Psoas muscle (tissue), 8 donors: Measurements from ENCODE around the gene FAM184B. TPM values are rescaled to one million over a fixed set of nuclear protein-coding genes. Genes with fewer than 3 reads are reported as not detected.
A peak's percentile ranks its signal among the peaks of the same experiment; 100 is the strongest.

Source experiments
- ATAC-seq, 4 donors: fragments of 200-7000 bp; cut with Tn5 transposase; one replicate each; pipeline ENCODE4 v1.9.1; 2020; ENCODE audit warnings: moderate library complexity in 3 of 4, mild to moderate bottlenecking in 2 of 4
- DNase-seq, 2 donors: peaks; one replicate each; pipeline ENCODE4 v3.0.0-alpha.2; 2020
- H3K27ac ChIP-seq: fragments of 200-600 bp; one replicate; pipeline ENCODE4 v1.8.0; 2022
- H3K27me3 ChIP-seq, 3 donors: fragments of 200-600 bp in 1 of 3; one replicate each; pipeline versions ENCODE4 v1.6.1 to v1.8.0; 2013 to 2022; ENCODE audit warnings: low read length in 2 of 3, mild to moderate bottlenecking in 2 of 3, moderate library complexity in 1 of 3; ENCODE audit not compliant: insufficient read depth in 3 of 3
- H3K36me3 ChIP-seq, 2 donors: fragments of 200-600 bp in 1 of 2; one replicate each; pipeline versions ENCODE4 v1.6.1 to v1.8.0; 2013 to 2022; ENCODE audit warnings: low read depth in 1 of 2, mild to moderate bottlenecking in 1 of 2, moderate library complexity in 1 of 2; ENCODE audit not compliant: insufficient read depth in 1 of 2
- H3K4me1 ChIP-seq: fragments of 200-600 bp; one replicate; pipeline ENCODE4 v1.8.0; 2022
- H3K4me3 ChIP-seq: fragments of 200-600 bp; one replicate; pipeline ENCODE4 v1.8.0; 2022; ENCODE audit warnings: mild to moderate bottlenecking
- H3K9me3 ChIP-seq: fragments of 200-600 bp; one replicate; pipeline ENCODE4 v1.8.0; 2022
- CTCF ChIP-seq: fragments of 200-600 bp; IDR thresholded peaks from one replicate; pipeline ENCODE4 v1.8.0; 2022; ENCODE audit warnings: antibody characterized with exemption
- WGBS, 3 donors: extraction: QIAGEN DNeasy Blood & Tissue Kit; methylation state at CpG; one replicate each; pipeline versions ENCODE4 v1.1.6 to v1.1.7; 2013; 5-methylcytosine and 5-hydroxymethylcytosine counted together
- intact Hi-C, 2 donors: fragments of 100-400 bp; cut with DNase I; formaldehyde crosslinking; loops; one replicate each; pipeline versions ENCODE4 v1.11.0 to v1.14.2; 2022
- polyA plus RNA-seq, 3 donors: library from polyadenylated mRNA; stranded (reverse); fragments of 200-250 nt; gene quantifications; one replicate each; pipeline ENCODE4 v1.2.3, GENCODE V29; 2013
- total RNA-seq, 4 donors: library from RNA; stranded (reverse); fragmentation: NEBNext Ultra II Directional in 2 of 4; extraction: Animal tissue kit (Norgen Biotek cat#: 25700) in 2 of 4; gene quantifications; one replicate each; pipeline versions ENCODE4 v1.2.1 to v1.2.4, GENCODE V29; 2021 to 2023
- donor health status: healthy with polysubstance abuse.
- donor health status: DM: no; HTN: no; CAD: no; lungs with moderate emphysema.
- donor health status: Bipolar disorder and iron deficiency.
- donor health status: healthy.
- donor health status: DM: yes; HTN: yes; CAD: no.
- donor health status: DM: no; HTN: no; CAD: no.
- donor health status: DM: no; HTN: no; CAD: no.
- donor health status: DM: yes; HTN: yes; CAD: no.

The FAM184B gene
- total and polyA plus RNA-seq, 7 donors: 0.03 to 2.6 (median 0.38) TPM

- Histone ChIP-seq H3K27me3 (no peaks in the 10 kb centered on the region), H3K4me3 (no peak overlapping the region), H3K4me1 (peaks cover 3% of the 10 kb centered on the region), H3K27ac (no peak overlapping the region), H3K36me3 (no peaks in the 10 kb centered on the region), H3K9me3 (no peaks in the 10 kb centered on the region)
- intact Hi-C loops: no loop called here
- 56 to 69% (median 66%) methylated on average over 5 of the region's 5 CpGs for WGBS, 3 donors
- no peak for TF ChIP-seq CTCF
- DNase-seq (no peak), ATAC-seq (no peak)
Measured at GRCh38 chr4:17785858-17786257, 4.4 kb upstream of the FAM184B start.

- peaks cover 0 to 3% (median 0%) of the 10 kb centered on the region in 3 donors for H3K27me3 ChIP-seq
- WGBS, 3 donors: 6 to 11% (median 6%) methylated on average over 31 of the region's 31 CpGs
Measured at GRCh38 chr4:17780501-17781299, 721 bp downstream of the FAM184B start.

GRCh38 chr4:17778431-17778830 lies 3.0 kb downstream of the FAM184B start:
- no peak for DNase-seq
- H3K4me3 ChIP-seq: no peak overlapping the region
- 77 to 99% (median 99%) methylated on average over 3 of the region's 3 CpGs for WGBS, 3 donors
- H3K36me3 ChIP-seq: no peaks in the 10 kb centered on the region
- peaks cover 0 to 3% (median 0%) of the 10 kb centered on the region in 3 donors for H3K27me3 ChIP-seq
- H3K27ac ChIP-seq: no peak overlapping the region
- H3K4me1 ChIP-seq: peaks cover 3% of the 10 kb centered on the region
- H3K9me3 ChIP-seq: no peaks in the 10 kb centered on the region
- no peak for TF ChIP-seq CTCF
- no peak for ATAC-seq
- intact Hi-C loops: no loop called here

More at GRCh38 chr4:17780501-17781299, 721 bp downstream of the FAM184B start:
- H3K4me1 ChIP-seq: peaks cover 3% of the 10 kb centered on the region
- intact Hi-C loops: no loop called here
- H3K4me3 ChIP-seq: peak overlapping the region; percentile 69
- ATAC-seq (peak; percentile 42 to 65 (median 52)), DNase-seq (no peak)
- no peaks in the 10 kb centered on the region for H3K9me3 ChIP-seq
- H3K36me3 ChIP-seq: no peaks in the 10 kb centered on the region
- no peak for TF ChIP-seq CTCF
- H3K27ac ChIP-seq: no peak overlapping the region

- TF ChIP-seq CTCF: no peak
- Histone ChIP-seq H3K4me3 (no peak overlapping the region), H3K9me3 (no peaks in the 10 kb centered on the region), H3K27me3 (no peaks in the 10 kb centered on the region), H3K27ac (no peak overlapping the region), H3K36me3 (no peaks in the 10 kb centered on the region), H3K4me1 (peaks cover 22% of the 10 kb centered on the region)
- ATAC-seq (no peak), DNase-seq (no peak)
- intact Hi-C loops: no loop called here
- WGBS, 3 donors: 55 to 77% (median 62%) methylated on average over 10 of the region's 10 CpGs
Measured at GRCh38 chr4:17773135-17773698, 8.2 kb downstream of the FAM184B start.
